Muscle of arm (tissue), 12 donors: Measurements from ENCODE around the gene LRRC27. TPM values are rescaled to one million over a fixed set of nuclear protein-coding genes. Genes with fewer than 3 reads are reported as not detected.
"Not testable (repeated sequence)": the region's sequence is repeated elsewhere in the genome, so short reads cannot be mapped to it uniquely, and the experiment has no call there.

Source experiments
- DNase-seq: peaks from one replicate; pipeline ENCODE4 v3.0.0-alpha.2; 2013
- polyA plus RNA-seq, 12 donors: library from polyadenylated mRNA; unstranded; fragments of 120-200 nt; gene quantifications; one replicate each; pipeline ENCODE4 v1.2.1, GENCODE V29; 2013; ENCODE audit not compliant: insufficient read length in 12 of 12

LRRC27 gene
- polyA plus RNA-seq, 12 donors: 6.0 to 21.8 (median 8.5) TPM; not detected in 1

GRCh38 chr10:132386896-132387295 is 54.9 kb downstream of the LRRC27 start:
- DNase-seq: not testable (repeated sequence)

GRCh38 chr10:132387764-132388210 is 55.8 kb downstream of the LRRC27 start:
- peak; percentile 57 for DNase-seq

- no peak for DNase-seq
These were observed 57.0 kb downstream of the LRRC27 start for GRCh38 chr10:132388891-132389432.

GRCh38 chr10:132389433-132390169 is 57.6 kb downstream of the LRRC27 start:
- no peak for DNase-seq

- DNase-seq: no peak
These were observed 58.4 kb downstream of the LRRC27 start for GRCh38 chr10:132390170-132390920.

GRCh38 chr10:132390921-132391675 is 59.1 kb downstream of the LRRC27 start:
- DNase-seq: no peak

- no peak for DNase-seq
These were observed 59.7 kb downstream of the LRRC27 start for GRCh38 chr10:132391676-132392020.

- DNase-seq: no peak
These were observed 60.3 kb downstream of the LRRC27 start for GRCh38 chr10:132392184-132392800.

GRCh38 chr10:132392811-132393694 is 61.1 kb downstream of the LRRC27 start:
- DNase-seq: no peak

- DNase-seq: no peak
These were observed 61.7 kb downstream of the LRRC27 start for GRCh38 chr10:132393695-132394181.

GRCh38 chr10:132394201-132394811 is 62.3 kb downstream of the LRRC27 start:
- no peak for DNase-seq

GRCh38 chr10:132394936-132395703 is 63.1 kb downstream of the LRRC27 start:
- no peak for DNase-seq

GRCh38 chr10:132395704-132396493 is 63.9 kb downstream of the LRRC27 start:
- DNase-seq: no peak

GRCh38 chr10:132396494-132397035 is 64.6 kb downstream of the LRRC27 start:
- no peak for DNase-seq

- DNase-seq: no peak
These were observed 65.1 kb downstream of the LRRC27 start, which contains the start of gene PWWP2B for GRCh38 chr10:132397036-132397541. Gene PWWP2B (plus strand): TSS chr10:132397200. CDS start chr10:132397227, 27 bp downstream.

GRCh38 chr10:132397671-132398565 is 65.9 kb downstream of the LRRC27 start:
- DNase-seq: no peak

- no peak for DNase-seq
These were observed 66.6 kb downstream of the LRRC27 start for GRCh38 chr10:132398566-132398991.
